ENCODE measurements around the gene MYRF.

MYRF gene

GRCh38 chr11:61745781-61746441 is 6.5 kb upstream of the MYRF start:
- H3K9ac ChIP-seq (ENCODE audit: low read depth, low read length): no peak overlapping the region
- peaks cover 4% of the 10 kb centered on the region for H4K20me1 ChIP-seq (ENCODE audit: insufficient read depth, low read length)
- no peaks in the 10 kb centered on the region for H3K79me2 ChIP-seq (ENCODE audit: insufficient read depth, low read length)
- no peak for TF ChIP-seq CTCF (IDR thresholded peaks at IDR 0.05; ENCODE audit: borderline replicate concordance, extremely low read depth, low read length, poor library complexity, severe bottlenecking)
- no peak for TF ChIP-seq EZH2 (IDR thresholded peaks at IDR 0.05; ENCODE audit: borderline replicate concordance, low read depth, low read length, severe bottlenecking)
- ATAC-seq (ENCODE audit: insufficient read depth, low read depth) (no peak), DNase-seq (no peak)
- H3K4me2 ChIP-seq (ENCODE audit: insufficient read depth, low read length): no peak overlapping the region
- no peaks in the 10 kb centered on the region for H3K9me3 ChIP-seq (ENCODE audit: insufficient read depth, low read length, severe bottlenecking)
- no peaks in the 10 kb centered on the region for H3K36me3 ChIP-seq (ENCODE audit: insufficient read depth, low read length)
- H3K27me3 ChIP-seq (ENCODE audit: insufficient read depth, low read length, poor library complexity): no peaks in the 10 kb centered on the region
- H3K27ac ChIP-seq (ENCODE audit: low read length): no peak overlapping the region
- H3K4me1 ChIP-seq (ENCODE audit: insufficient read depth, low read length): no peaks in the 10 kb centered on the region
- no peak overlapping the region for H2AFZ ChIP-seq (ENCODE audit: low read depth, low read length)
- no peak overlapping the region for H3K4me3 ChIP-seq (ENCODE audit: low read depth in 1 of 2, low read length in 2 of 2)

- TF ChIP-seq EZH2 (IDR thresholded peaks at IDR 0.05; ENCODE audit: borderline replicate concordance, low read depth, low read length, severe bottlenecking): no peak
- TF ChIP-seq CTCF (IDR thresholded peaks at IDR 0.05; ENCODE audit: borderline replicate concordance, extremely low read depth, low read length, poor library complexity, severe bottlenecking): no peak
- no peak overlapping the region for H3K9ac ChIP-seq (ENCODE audit: low read depth, low read length)
- peaks cover 4% of the 10 kb centered on the region for H4K20me1 ChIP-seq (ENCODE audit: insufficient read depth, low read length)
- H3K36me3 ChIP-seq (ENCODE audit: insufficient read depth, low read length): no peaks in the 10 kb centered on the region
- no peak overlapping the region for H2AFZ ChIP-seq (ENCODE audit: low read depth, low read length)
- DNase-seq (no peak), ATAC-seq (ENCODE audit: insufficient read depth, low read depth) (no peak)
- no peaks in the 10 kb centered on the region for H3K9me3 ChIP-seq (ENCODE audit: insufficient read depth, low read length, severe bottlenecking)
- no peaks in the 10 kb centered on the region for H3K4me1 ChIP-seq (ENCODE audit: insufficient read depth, low read length)
- H3K27ac ChIP-seq (ENCODE audit: low read length): no peak overlapping the region
- H3K27me3 ChIP-seq (ENCODE audit: insufficient read depth, low read length, poor library complexity): no peaks in the 10 kb centered on the region
- H3K4me3 ChIP-seq (ENCODE audit: low read depth in 1 of 2, low read length in 2 of 2): no peak overlapping the region
- H3K4me2 ChIP-seq (ENCODE audit: insufficient read depth, low read length): no peak overlapping the region
- H3K79me2 ChIP-seq (ENCODE audit: insufficient read depth, low read length): no peaks in the 10 kb centered on the region
These were observed 5.8 kb upstream of the MYRF start for GRCh38 chr11:61746442-61747191.

GRCh38 chr11:61747192-61747966 is 5.1 kb upstream of the MYRF start:
- Histone ChIP-seq H3K4me2 (ENCODE audit: insufficient read depth, low read length) (no peak overlapping the region), H3K4me1 (ENCODE audit: insufficient read depth, low read length) (no peaks in the 10 kb centered on the region), H3K79me2 (ENCODE audit: insufficient read depth, low read length) (no peaks in the 10 kb centered on the region), H4K20me1 (ENCODE audit: insufficient read depth, low read length) (peaks cover 4% of the 10 kb centered on the region), H3K9ac (ENCODE audit: low read depth, low read length) (no peak overlapping the region), H3K27ac (ENCODE audit: low read length) (no peak overlapping the region), H3K4me3 (ENCODE audit: low read depth in 1 of 2, low read length in 2 of 2) (no peak overlapping the region), H3K27me3 (ENCODE audit: insufficient read depth, low read length, poor library complexity) (no peaks in the 10 kb centered on the region), H2AFZ (ENCODE audit: low read depth, low read length) (no peak overlapping the region), H3K36me3 (ENCODE audit: insufficient read depth, low read length) (no peaks in the 10 kb centered on the region), H3K9me3 (ENCODE audit: insufficient read depth, low read length, severe bottlenecking) (no peaks in the 10 kb centered on the region)
- ATAC-seq (ENCODE audit: insufficient read depth, low read depth) (peak; percentile 81), DNase-seq (peak; percentile 29)
- TF ChIP-seq EZH2 (IDR thresholded peaks at IDR 0.05; ENCODE audit: borderline replicate concordance, low read depth, low read length, severe bottlenecking) (no peak), CTCF (IDR thresholded peaks at IDR 0.05; ENCODE audit: borderline replicate concordance, extremely low read depth, low read length, poor library complexity, severe bottlenecking) (peak; percentile 80)

All from DND-41 (cell line).